ENCODE measurements around the gene UBE2J2. TPM values are rescaled to one million over a fixed set of nuclear protein-coding genes. Genes with fewer than 3 reads are reported as not detected.

Gene UBE2J2
- polyA plus RNA-seq, 1 donor from 2014 or later = 79.7 TPM

DNA sequence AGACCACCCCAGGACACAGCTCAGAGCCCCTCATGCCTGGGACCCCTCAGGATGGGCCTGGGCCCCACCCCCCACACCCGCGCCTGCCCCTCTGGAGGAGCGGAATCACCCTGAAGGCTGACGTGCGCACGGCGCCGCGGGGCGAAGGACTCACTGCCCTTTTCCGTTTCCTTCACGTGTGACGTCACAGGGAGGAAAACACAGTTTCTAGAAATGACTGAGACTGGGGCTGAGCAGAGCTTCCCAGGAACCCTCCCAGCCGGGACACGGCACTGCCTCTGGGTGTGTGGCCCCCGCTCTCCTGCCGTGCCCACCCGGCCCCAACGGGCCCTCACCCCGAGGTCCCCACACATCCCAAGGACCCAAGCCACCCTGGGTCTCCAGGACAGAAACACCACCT lies 54.3 kb downstream of the UBE2J2 start:
- no peaks in the 10 kb centered on the region for H3K27me3 ChIP-seq (ENCODE audit: insufficient read depth, low read depth, low read length)

DNA sequence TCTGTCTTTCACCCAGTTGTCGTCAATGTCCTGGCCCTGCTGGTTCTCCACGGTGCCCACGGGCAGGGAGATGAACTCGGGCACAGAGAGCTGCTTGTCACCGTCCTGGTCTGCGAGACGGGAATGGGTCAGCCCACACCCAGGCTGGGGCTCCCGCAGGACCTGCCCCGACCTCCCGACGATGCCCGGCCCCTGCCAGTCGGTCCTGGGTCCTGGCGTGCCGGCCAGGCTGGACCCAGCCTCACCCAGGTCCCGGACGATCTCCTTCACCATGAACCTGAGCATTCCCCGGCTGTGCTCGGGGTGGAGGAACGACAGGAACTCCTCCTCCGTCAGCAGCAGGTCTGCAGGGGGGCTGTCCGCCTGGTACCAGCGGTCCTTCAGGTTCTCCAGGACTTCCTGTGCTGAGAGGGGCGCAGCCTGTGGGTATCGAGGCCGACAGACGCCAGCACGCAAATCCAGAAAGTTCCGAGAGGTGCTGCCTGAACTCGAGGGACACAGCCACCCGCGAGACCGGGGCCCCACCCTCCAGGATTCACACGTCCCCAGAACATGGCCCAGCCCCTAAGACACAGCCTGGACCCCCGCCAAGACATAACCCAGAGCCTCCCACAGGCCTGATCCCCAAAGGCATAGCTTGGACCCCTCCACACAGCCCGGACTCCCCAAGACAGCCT lies 55.0 kb downstream of the UBE2J2 start:
- Histone ChIP-seq H3K27ac (ENCODE audit: low read length) (no peak overlapping the region), H3K36me3 (ENCODE audit: insufficient read depth, low read length) (no peaks in the 10 kb centered on the region)
- TF ChIP-seq EP300 (conservative IDR thresholded peaks at IDR 0.05; ENCODE audit: poor library complexity, severe bottlenecking) (no peak), SMC3 (conservative IDR thresholded peaks at IDR 0.05; ENCODE audit: poor library complexity) (no peak), RAD21 (conservative IDR thresholded peaks at IDR 0.05) (no peak), EZH2 (IDR thresholded peaks at IDR 0.05; ENCODE audit: borderline replicate concordance, insufficient read depth, low read length, poor library complexity, severe bottlenecking) (no peak), POLR2AphosphoS5 (IDR thresholded peaks at IDR 0.05) (no peak), TAF1 (IDR thresholded peaks at IDR 0.05; ENCODE audit: low read depth) (no peak)
- TF ChIP-seq, protein P1, sequence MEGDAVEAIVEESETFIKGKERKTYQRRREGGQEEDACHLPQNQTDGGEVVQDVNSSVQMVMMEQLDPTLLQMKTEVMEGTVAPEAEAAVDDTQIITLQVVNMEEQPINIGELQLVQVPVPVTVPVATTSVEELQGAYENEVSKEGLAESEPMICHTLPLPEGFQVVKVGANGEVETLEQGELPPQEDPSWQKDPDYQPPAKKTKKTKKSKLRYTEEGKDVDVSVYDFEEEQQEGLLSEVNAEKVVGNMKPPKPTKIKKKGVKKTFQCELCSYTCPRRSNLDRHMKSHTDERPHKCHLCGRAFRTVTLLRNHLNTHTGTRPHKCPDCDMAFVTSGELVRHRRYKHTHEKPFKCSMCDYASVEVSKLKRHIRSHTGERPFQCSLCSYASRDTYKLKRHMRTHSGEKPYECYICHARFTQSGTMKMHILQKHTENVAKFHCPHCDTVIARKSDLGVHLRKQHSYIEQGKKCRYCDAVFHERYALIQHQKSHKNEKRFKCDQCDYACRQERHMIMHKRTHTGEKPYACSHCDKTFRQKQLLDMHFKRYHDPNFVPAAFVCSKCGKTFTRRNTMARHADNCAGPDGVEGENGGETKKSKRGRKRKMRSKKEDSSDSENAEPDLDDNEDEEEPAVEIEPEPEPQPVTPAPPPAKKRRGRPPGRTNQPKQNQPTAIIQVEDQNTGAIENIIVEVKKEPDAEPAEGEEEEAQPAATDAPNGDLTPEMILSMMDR (IDR thresholded peaks at IDR 0.05; ENCODE audit: poor library complexity, severe bottlenecking) = no peak

More for the DNA sequence above, 54.3 kb downstream of the UBE2J2 start:
- H3F3A ChIP-seq (ENCODE audit: insufficient read depth, low read length, poor library complexity, severe bottlenecking) = no peaks in the 10 kb centered on the region
- no peak overlapping the region for H3K27ac ChIP-seq (ENCODE audit: low read length)
- no peaks in the 10 kb centered on the region for H3K36me3 ChIP-seq (ENCODE audit: insufficient read depth, low read length)
- H3K79me2 ChIP-seq (replicated peaks; ENCODE audit: insufficient read depth, low read length) = no peaks in the 10 kb centered on the region
- no peaks in the 10 kb centered on the region for H3K9me2 ChIP-seq (ENCODE audit: insufficient read depth, low read length)
- no peaks in the 10 kb centered on the region for H4K20me1 ChIP-seq (ENCODE audit: insufficient read depth)
- H3K4me2 ChIP-seq (ENCODE audit: low read length) = no peak overlapping the region
- no peak overlapping the region for H3K9ac ChIP-seq (ENCODE audit: low read length)
- no peaks in the 10 kb centered on the region for H3K9me3 ChIP-seq (ENCODE audit: low read length)
- no peak overlapping the region for H2AFZ ChIP-seq (ENCODE audit: low read depth, low read length)
- no peak for TF ChIP-seq SMC3 (conservative IDR thresholded peaks at IDR 0.05; ENCODE audit: poor library complexity)
- TF ChIP-seq, protein P1 (IDR thresholded peaks at IDR 0.05; ENCODE audit: poor library complexity, severe bottlenecking) = no peak
- no peak for TF ChIP-seq TAF1 (IDR thresholded peaks at IDR 0.05; ENCODE audit: low read depth)
- no peak for TF ChIP-seq MXI1 (conservative IDR thresholded peaks at IDR 0.05; ENCODE audit: poor library complexity, severe bottlenecking)
- TF ChIP-seq RAD21 (conservative IDR thresholded peaks at IDR 0.05) = no peak
- no peak for TF ChIP-seq EZH2 (IDR thresholded peaks at IDR 0.05; ENCODE audit: borderline replicate concordance, insufficient read depth, low read length, poor library complexity, severe bottlenecking)
- TF ChIP-seq EP300 (conservative IDR thresholded peaks at IDR 0.05; ENCODE audit: poor library complexity, severe bottlenecking) = no peak
- TF ChIP-seq POLR2AphosphoS5 (IDR thresholded peaks at IDR 0.05) = no peak
- TF ChIP-seq, protein P2, sequence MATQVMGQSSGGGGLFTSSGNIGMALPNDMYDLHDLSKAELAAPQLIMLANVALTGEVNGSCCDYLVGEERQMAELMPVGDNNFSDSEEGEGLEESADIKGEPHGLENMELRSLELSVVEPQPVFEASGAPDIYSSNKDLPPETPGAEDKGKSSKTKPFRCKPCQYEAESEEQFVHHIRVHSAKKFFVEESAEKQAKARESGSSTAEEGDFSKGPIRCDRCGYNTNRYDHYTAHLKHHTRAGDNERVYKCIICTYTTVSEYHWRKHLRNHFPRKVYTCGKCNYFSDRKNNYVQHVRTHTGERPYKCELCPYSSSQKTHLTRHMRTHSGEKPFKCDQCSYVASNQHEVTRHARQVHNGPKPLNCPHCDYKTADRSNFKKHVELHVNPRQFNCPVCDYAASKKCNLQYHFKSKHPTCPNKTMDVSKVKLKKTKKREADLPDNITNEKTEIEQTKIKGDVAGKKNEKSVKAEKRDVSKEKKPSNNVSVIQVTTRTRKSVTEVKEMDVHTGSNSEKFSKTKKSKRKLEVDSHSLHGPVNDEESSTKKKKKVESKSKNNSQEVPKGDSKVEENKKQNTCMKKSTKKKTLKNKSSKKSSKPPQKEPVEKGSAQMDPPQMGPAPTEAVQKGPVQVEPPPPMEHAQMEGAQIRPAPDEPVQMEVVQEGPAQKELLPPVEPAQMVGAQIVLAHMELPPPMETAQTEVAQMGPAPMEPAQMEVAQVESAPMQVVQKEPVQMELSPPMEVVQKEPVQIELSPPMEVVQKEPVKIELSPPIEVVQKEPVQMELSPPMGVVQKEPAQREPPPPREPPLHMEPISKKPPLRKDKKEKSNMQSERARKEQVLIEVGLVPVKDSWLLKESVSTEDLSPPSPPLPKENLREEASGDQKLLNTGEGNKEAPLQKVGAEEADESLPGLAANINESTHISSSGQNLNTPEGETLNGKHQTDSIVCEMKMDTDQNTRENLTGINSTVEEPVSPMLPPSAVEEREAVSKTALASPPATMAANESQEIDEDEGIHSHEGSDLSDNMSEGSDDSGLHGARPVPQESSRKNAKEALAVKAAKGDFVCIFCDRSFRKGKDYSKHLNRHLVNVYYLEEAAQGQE (IDR thresholded peaks at IDR 0.05; ENCODE audit: borderline replicate concordance) = no peak
- H3K4me3 ChIP-seq (ENCODE audit: low read length) = no peak overlapping the region

More for the DNA sequence above, 55.0 kb downstream of the UBE2J2 start:
- Histone ChIP-seq H3K9me2 (ENCODE audit: insufficient read depth, low read length) (no peaks in the 10 kb centered on the region), H3K9ac (ENCODE audit: low read length) (no peak overlapping the region), H2AFZ (ENCODE audit: low read depth, low read length) (no peak overlapping the region), H3K4me2 (ENCODE audit: low read length) (no peak overlapping the region), H3K27me3 (ENCODE audit: insufficient read depth, low read depth, low read length) (no peaks in the 10 kb centered on the region), H3F3A (ENCODE audit: insufficient read depth, low read length, poor library complexity, severe bottlenecking) (no peaks in the 10 kb centered on the region), H3K4me3 (ENCODE audit: low read length) (no peak overlapping the region), H3K9me3 (ENCODE audit: low read length) (no peaks in the 10 kb centered on the region), H4K20me1 (ENCODE audit: insufficient read depth) (no peaks in the 10 kb centered on the region), H3K79me2 (replicated peaks; ENCODE audit: insufficient read depth, low read length) (no peaks in the 10 kb centered on the region)

All from neural cell (in vitro differentiated cells).